H9 (cell line): ENCODE measurements around the gene SLC6A8. TPM values are rescaled to one million over a fixed set of nuclear protein-coding genes. Genes with fewer than 3 reads are reported as not detected.

ENCODE experiments used
- DNase-seq: peaks from one replicate; pipeline ENCODE4 v3.0.0-alpha.2; 2017
- H2AFZ ChIP-seq: one replicate; pipeline ENCODE4 v1.6.1; 2013; ENCODE audit warnings: mild to moderate bottlenecking, low read length, control low read depth, moderate library complexity
- H2AK5ac ChIP-seq: 2 replicates; pipeline ENCODE4 v1.6.1; 2013; ENCODE audit warnings: low read length, control low read depth, mixed read lengths; ENCODE audit not compliant: insufficient read length
- H2BK120ac ChIP-seq: one replicate; pipeline ENCODE4 v1.6.1; 2013; ENCODE audit warnings: low read depth, mild to moderate bottlenecking, low read length, control low read depth, inconsistent platforms; ENCODE audit not compliant: poor library complexity, severe bottlenecking
- H2BK12ac ChIP-seq: 2 replicates; pipeline ENCODE4 v1.6.1; 2013; ENCODE audit warnings: low read length, control low read depth, mixed read lengths, low read depth; ENCODE audit not compliant: insufficient read length
- H2BK15ac ChIP-seq: 2 replicates; pipeline ENCODE4 v1.6.1; 2013; ENCODE audit warnings: low read depth, low read length, control low read depth
- H2BK20ac ChIP-seq: one replicate; pipeline ENCODE4 v1.6.1; 2013; ENCODE audit warnings: low read depth, mild to moderate bottlenecking, low read length, control low read depth, inconsistent platforms; ENCODE audit not compliant: poor library complexity, severe bottlenecking
- H2BK5ac ChIP-seq: 2 replicates; pipeline ENCODE4 v1.6.1; 2013; ENCODE audit warnings: low read length, control low read depth, mixed read lengths; ENCODE audit not compliant: insufficient read length
- H3K14ac ChIP-seq: 2 replicates; pipeline ENCODE4 v1.6.1; 2013; ENCODE audit warnings: low read length, control low read depth; ENCODE audit not compliant: insufficient read depth
- H3K18ac ChIP-seq: 2 replicates; pipeline ENCODE4 v1.6.1; 2013; ENCODE audit warnings: low read depth, mild to moderate bottlenecking, mixed read lengths, low read length, control low read depth; ENCODE audit not compliant: insufficient read length
- H3K23ac ChIP-seq: 2 replicates; pipeline ENCODE4 v1.6.1; 2013; ENCODE audit warnings: low read length, control low read depth, mixed read lengths, low read depth; ENCODE audit not compliant: insufficient read length
- H3K23me2 ChIP-seq: 2 replicates; pipeline ENCODE4 v1.6.1; 2013; ENCODE audit warnings: low read depth, mild to moderate bottlenecking, mixed read lengths, low read length, control low read depth; ENCODE audit not compliant: insufficient read length, poor library complexity, severe bottlenecking
- H3K27ac ChIP-seq: 2 replicates; pipeline ENCODE4 v1.5.1; 2013; ENCODE audit warnings: low read length, control low read depth, mixed read lengths, low read depth; ENCODE audit not compliant: insufficient read length
- H3K27me3 ChIP-seq: 2 replicates; pipeline ENCODE4 v1.6.1; 2013; ENCODE audit warnings: low read length, control low read depth, inconsistent platforms; ENCODE audit not compliant: insufficient read depth
- H3K4ac ChIP-seq: 2 replicates; pipeline ENCODE4 v1.6.1; 2013; ENCODE audit warnings: low read depth, mild to moderate bottlenecking, control low read depth, inconsistent platforms, low read length, moderate library complexity
- H3K4me1 ChIP-seq: 2 replicates; pipeline ENCODE4 v1.6.1; 2013; ENCODE audit warnings: low read length, control low read depth, inconsistent platforms; ENCODE audit not compliant: insufficient read depth
- H3K4me2 ChIP-seq: 2 replicates; pipeline ENCODE4 v1.6.1; 2013; ENCODE audit warnings: low read length, control low read depth, mixed read lengths; ENCODE audit not compliant: insufficient read length, insufficient read depth
- H3K56ac ChIP-seq: 2 replicates; pipeline ENCODE4 v1.6.1; 2013; ENCODE audit warnings: low read depth, mild to moderate bottlenecking, mixed read lengths, low read length, control low read depth; ENCODE audit not compliant: insufficient read length
- H3K79me1 ChIP-seq: 2 replicates; pipeline ENCODE4 v1.6.1; 2013; ENCODE audit warnings: low read depth, mild to moderate bottlenecking, moderate library complexity, low read length, control low read depth, inconsistent platforms; ENCODE audit not compliant: insufficient read depth, poor library complexity, severe bottlenecking
- H3K79me2 ChIP-seq: 2 replicates; pipeline ENCODE4 v1.6.1; 2013; ENCODE audit warnings: low read length, control low read depth, inconsistent platforms; ENCODE audit not compliant: insufficient read depth
- H3K9ac ChIP-seq: 2 replicates; pipeline ENCODE4 v1.6.1; 2013; ENCODE audit warnings: low read length, control low read depth, mixed read lengths; ENCODE audit not compliant: insufficient read length; ENCODE audit errors: extremely low read depth
- H3K9me3 ChIP-seq: one replicate; pipeline ENCODE4 v1.6.1; 2013; ENCODE audit warnings: low read depth, low read length, inconsistent platforms; ENCODE audit not compliant: control insufficient read depth
- H3T11ph ChIP-seq: one replicate; pipeline ENCODE4 v1.6.1; 2013; ENCODE audit warnings: mild to moderate bottlenecking, low read length, control low read depth, inconsistent platforms
- H4K20me1 ChIP-seq: one replicate; pipeline ENCODE4 v1.6.1; 2013; ENCODE audit not compliant: control insufficient read depth, insufficient read length, insufficient read depth
- H4K5ac ChIP-seq: 2 replicates; pipeline ENCODE4 v1.6.1; 2013; ENCODE audit warnings: low read depth, mild to moderate bottlenecking, mixed read lengths, low read length, control low read depth; ENCODE audit not compliant: insufficient read length
- H4K8ac ChIP-seq: replicated peaks from 2 replicates; pipeline ENCODE4 v1.6.1; 2013; ENCODE audit warnings: low read length, control low read depth, mixed read lengths, low read depth; ENCODE audit not compliant: insufficient read length
- H4K91ac ChIP-seq: 2 replicates; pipeline ENCODE4 v1.6.1; 2013; ENCODE audit warnings: low read depth, mild to moderate bottlenecking, moderate library complexity, mixed read lengths, low read length, control low read depth; ENCODE audit not compliant: insufficient read length
- H3K27ac Mint-ChIP-seq, 3 experiments: 2 replicates in 2 of 3; 3 replicates in 1 of 3; pipeline ENCODE4 v1.8.0; 2020 to 2021; ENCODE audit warnings: mixed read lengths in 3 of 3, mild to moderate bottlenecking in 1 of 3, moderate library complexity in 1 of 3
- H3K27me3 Mint-ChIP-seq: 2 replicates; pipeline ENCODE4 v1.8.0; 2021; ENCODE audit warnings: low read depth, mild to moderate bottlenecking, moderate library complexity, mixed read lengths
- H3K36me3 Mint-ChIP-seq, 3 experiments: 2 replicates in 2 of 3; 3 replicates in 1 of 3; pipeline ENCODE4 v1.8.0; 2020 to 2021; ENCODE audit warnings: low read depth in 3 of 3, mixed read lengths in 3 of 3; ENCODE audit not compliant: insufficient read depth in 1 of 3
- H3K4me1 Mint-ChIP-seq, 2 experiments: 2 replicates each; pipeline ENCODE4 v1.8.0; 2020; ENCODE audit warnings: mixed read lengths in 2 of 2
- H3K4me3 Mint-ChIP-seq, 2 experiments: 2 replicates in 1 of 2; 3 replicates in 1 of 2; pipeline ENCODE4 v1.8.0; 2020 to 2021; ENCODE audit warnings: mild to moderate bottlenecking in 2 of 2, mixed read lengths in 2 of 2, moderate library complexity in 1 of 2
- H3K9me3 Mint-ChIP-seq, 2 experiments: 2 replicates in 1 of 2; 3 replicates in 1 of 2; pipeline ENCODE4 v1.8.0; 2020; ENCODE audit warnings: mild to moderate bottlenecking in 2 of 2, mixed read lengths in 2 of 2, moderate library complexity in 1 of 2
- WGBS: extraction: QIAGEN DNeasy Blood & Tissue Kit; methylation state at CpG from one replicate; pipeline ENCODE4 v1.1.7; 2013; ENCODE audit warnings: missing lambda C conversion rate, low lambda C conversion rate, mixed read lengths; ENCODE audit not compliant: insufficient read length; ENCODE audit errors: extremely low coverage; 5-methylcytosine and 5-hydroxymethylcytosine counted together
- total RNA-seq: library from RNA; stranded (reverse); gene quantifications from 2 replicates; pipeline ENCODE4 v1.2.1, GENCODE V29; 2021
- TF ChIP-seq, protein P1 (sequence below): fragments of 200-600 bp; sonication (generic); conservative IDR thresholded peaks from 3 replicates; pipeline ENCODE4 v1.8.0; 2021; ENCODE audit warnings: antibody characterized with exemption, mild to moderate bottlenecking

Gene SLC6A8
- total RNA-seq, 1 experiment from 2014 or later = 229 TPM

DNA sequence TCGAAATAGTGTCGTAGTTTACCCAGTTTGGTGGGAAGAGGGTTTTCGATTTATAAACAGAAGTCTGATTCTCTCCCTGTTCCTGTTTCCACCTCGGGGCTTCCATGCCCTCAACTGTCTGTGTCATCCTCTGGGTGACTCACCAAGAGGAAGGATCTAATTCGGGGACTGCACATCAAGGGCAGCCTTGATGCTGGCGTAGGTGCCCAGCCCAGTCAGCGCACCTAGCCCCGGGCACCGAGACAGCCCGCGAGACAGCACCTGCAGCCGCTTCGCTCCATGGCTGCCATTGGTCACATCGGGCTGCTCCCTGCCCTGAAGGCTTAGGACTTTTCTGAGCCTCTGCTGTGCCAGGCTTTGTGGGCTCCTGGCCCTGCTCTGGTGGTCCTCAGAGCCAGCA is 44.7 kb downstream of the SLC6A8 start:
- Histone ChIP-seq H3K14ac (no peak overlapping the region), H3K9ac (no peak overlapping the region)

More for the DNA sequence above, 44.7 kb downstream of the SLC6A8 start:
- Histone ChIP-seq H2BK15ac (no peak overlapping the region), H4K20me1 (no peaks in the 10 kb centered on the region), H2BK20ac (no peak overlapping the region), H3K79me1 (no peaks in the 10 kb centered on the region), H4K8ac (no peak overlapping the region), H2AK5ac (no peak overlapping the region), H3K27me3 (no peaks in the 10 kb centered on the region), H3K27ac (no peak overlapping the region), H3K9me3 (peaks cover 47% of the 10 kb centered on the region), H3K4ac (no peak overlapping the region), H3K4me1 (no peaks in the 10 kb centered on the region), H2BK12ac (no peak overlapping the region), H2AFZ (no peak overlapping the region), H3T11ph (no peak overlapping the region), H3K18ac (no peak overlapping the region), H4K5ac (no peak overlapping the region), H3K56ac (no peak overlapping the region), H2BK120ac (no peak overlapping the region), H3K23ac (no peak overlapping the region), H3K23me2 (no peaks in the 10 kb centered on the region), H3K4me2 (no peak overlapping the region), H2BK5ac (no peak overlapping the region), H4K91ac (no peak overlapping the region), H3K79me2 (no peaks in the 10 kb centered on the region)
- TF ChIP-seq, protein P1, sequence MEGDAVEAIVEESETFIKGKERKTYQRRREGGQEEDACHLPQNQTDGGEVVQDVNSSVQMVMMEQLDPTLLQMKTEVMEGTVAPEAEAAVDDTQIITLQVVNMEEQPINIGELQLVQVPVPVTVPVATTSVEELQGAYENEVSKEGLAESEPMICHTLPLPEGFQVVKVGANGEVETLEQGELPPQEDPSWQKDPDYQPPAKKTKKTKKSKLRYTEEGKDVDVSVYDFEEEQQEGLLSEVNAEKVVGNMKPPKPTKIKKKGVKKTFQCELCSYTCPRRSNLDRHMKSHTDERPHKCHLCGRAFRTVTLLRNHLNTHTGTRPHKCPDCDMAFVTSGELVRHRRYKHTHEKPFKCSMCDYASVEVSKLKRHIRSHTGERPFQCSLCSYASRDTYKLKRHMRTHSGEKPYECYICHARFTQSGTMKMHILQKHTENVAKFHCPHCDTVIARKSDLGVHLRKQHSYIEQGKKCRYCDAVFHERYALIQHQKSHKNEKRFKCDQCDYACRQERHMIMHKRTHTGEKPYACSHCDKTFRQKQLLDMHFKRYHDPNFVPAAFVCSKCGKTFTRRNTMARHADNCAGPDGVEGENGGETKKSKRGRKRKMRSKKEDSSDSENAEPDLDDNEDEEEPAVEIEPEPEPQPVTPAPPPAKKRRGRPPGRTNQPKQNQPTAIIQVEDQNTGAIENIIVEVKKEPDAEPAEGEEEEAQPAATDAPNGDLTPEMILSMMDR = no peak
- no peak overlapping the region for H3K27ac Mint-ChIP-seq
- peaks cover 72 to 82% of the 10 kb centered on the region in 2 experiments for H3K9me3 Mint-ChIP-seq
- no peak for DNase-seq
- no peak overlapping the region for H3K4me3 Mint-ChIP-seq
- no CpG with 5 or more reads among the region's 14 CpGs for WGBS
- peaks cover 12 to 14% of the 10 kb centered on the region in 2 experiments for H3K4me1 Mint-ChIP-seq
- no peaks in the 10 kb centered on the region; the same call in 1 of the 2 replicates for H3K27me3 Mint-ChIP-seq
- peaks cover 12 to 44% (median 40%) of the 10 kb centered on the region in 3 experiments for H3K36me3 Mint-ChIP-seq
